GM12878 (cell line): ENCODE data around the gene NEO1.

Experiments
- BRCA1 ChIP-seq: IDR thresholded peaks from 2 replicates; pipeline ENCODE4 v1.6.1; 2011; ENCODE audit warnings: low read depth, low read length, improper control_type of control experiment
- CEBPB ChIP-seq, 2 experiments: fragments of 150-350 bp in 1 of 2; IDR thresholded peaks; 2 replicates each; pipeline ENCODE4 v1.6.1; 2012 to 2014; ENCODE audit warnings: low read depth in 2 of 2, low read length in 2 of 2, borderline replicate concordance in 1 of 2, inconsistent platforms in 1 of 2
- CTCF ChIP-seq, 3 experiments: IDR thresholded peaks in 2 of 3; conservative IDR thresholded peaks in 1 of 3; 2 replicates each; pipeline ENCODE4 v1.5.1; 2011; ENCODE audit warnings: low read depth in 3 of 3, low read length in 3 of 3, mild to moderate bottlenecking in 3 of 3, control low read depth in 2 of 3, moderate library complexity in 2 of 3, inconsistent platforms in 1 of 3, mixed read lengths in 1 of 3; ENCODE audit not compliant: control insufficient read depth in 2 of 3, insufficient read depth in 1 of 3; ENCODE audit errors: extremely low read depth in 1 of 3
- EZH2 ChIP-seq: IDR thresholded peaks from 2 replicates; pipeline ENCODE4 v1.6.1; 2012; ENCODE audit warnings: low read depth, mild to moderate bottlenecking, control low read depth, inconsistent platforms, low read length, borderline replicate concordance; ENCODE audit not compliant: control insufficient read depth
- JUNB ChIP-seq: IDR thresholded peaks from 2 replicates; pipeline ENCODE4 v1.6.1; 2016; ENCODE audit warnings: antibody characterized with exemption, mild to moderate bottlenecking
- NFIC ChIP-seq: IDR thresholded peaks from 2 replicates; pipeline ENCODE4 v1.6.1; 2012; ENCODE audit warnings: low read depth, mild to moderate bottlenecking, inconsistent platforms, low read length, moderate library complexity
- POLR2A ChIP-seq: IDR thresholded peaks from 2 replicates; pipeline ENCODE4 v1.6.1; 2011; ENCODE audit warnings: low read depth, mild to moderate bottlenecking, low read length
- SIN3A ChIP-seq: IDR thresholded peaks from 2 replicates; pipeline ENCODE4 v1.6.1; 2012; ENCODE audit warnings: low read depth, low read length, improper control_type of control experiment

- TF ChIP-seq SIN3A (no peak), CTCF (IDR thresholded peaks at IDR 0.05 in 2 of 3, conservative IDR thresholded peaks at IDR 0.05 in 1 of 3; ENCODE audit: control insufficient read depth in 2 of 3, extremely low read depth in 1 of 3, insufficient read depth in 1 of 3, low read depth in 3 of 3, low read length in 3 of 3) (no peak), EZH2 (no peak), JUNB (no peak), NFIC (no peak), CEBPB (IDR thresholded peaks at IDR 0.05; ENCODE audit: borderline replicate concordance in 1 of 2, low read depth in 2 of 2, low read length in 2 of 2) (no peak), BRCA1 (no peak), POLR2A (no peak)
Measured at GRCh38 chr15:73072894-73073293, 20.6 kb downstream of the NEO1 start.
